ENCODE results near the gene ZNF277.

Gene ZNF277, protein sequence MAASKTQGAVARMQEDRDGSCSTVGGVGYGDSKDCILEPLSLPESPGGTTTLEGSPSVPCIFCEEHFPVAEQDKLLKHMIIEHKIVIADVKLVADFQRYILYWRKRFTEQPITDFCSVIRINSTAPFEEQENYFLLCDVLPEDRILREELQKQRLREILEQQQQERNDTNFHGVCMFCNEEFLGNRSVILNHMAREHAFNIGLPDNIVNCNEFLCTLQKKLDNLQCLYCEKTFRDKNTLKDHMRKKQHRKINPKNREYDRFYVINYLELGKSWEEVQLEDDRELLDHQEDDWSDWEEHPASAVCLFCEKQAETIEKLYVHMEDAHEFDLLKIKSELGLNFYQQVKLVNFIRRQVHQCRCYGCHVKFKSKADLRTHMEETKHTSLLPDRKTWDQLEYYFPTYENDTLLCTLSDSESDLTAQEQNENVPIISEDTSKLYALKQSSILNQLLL

DNA sequence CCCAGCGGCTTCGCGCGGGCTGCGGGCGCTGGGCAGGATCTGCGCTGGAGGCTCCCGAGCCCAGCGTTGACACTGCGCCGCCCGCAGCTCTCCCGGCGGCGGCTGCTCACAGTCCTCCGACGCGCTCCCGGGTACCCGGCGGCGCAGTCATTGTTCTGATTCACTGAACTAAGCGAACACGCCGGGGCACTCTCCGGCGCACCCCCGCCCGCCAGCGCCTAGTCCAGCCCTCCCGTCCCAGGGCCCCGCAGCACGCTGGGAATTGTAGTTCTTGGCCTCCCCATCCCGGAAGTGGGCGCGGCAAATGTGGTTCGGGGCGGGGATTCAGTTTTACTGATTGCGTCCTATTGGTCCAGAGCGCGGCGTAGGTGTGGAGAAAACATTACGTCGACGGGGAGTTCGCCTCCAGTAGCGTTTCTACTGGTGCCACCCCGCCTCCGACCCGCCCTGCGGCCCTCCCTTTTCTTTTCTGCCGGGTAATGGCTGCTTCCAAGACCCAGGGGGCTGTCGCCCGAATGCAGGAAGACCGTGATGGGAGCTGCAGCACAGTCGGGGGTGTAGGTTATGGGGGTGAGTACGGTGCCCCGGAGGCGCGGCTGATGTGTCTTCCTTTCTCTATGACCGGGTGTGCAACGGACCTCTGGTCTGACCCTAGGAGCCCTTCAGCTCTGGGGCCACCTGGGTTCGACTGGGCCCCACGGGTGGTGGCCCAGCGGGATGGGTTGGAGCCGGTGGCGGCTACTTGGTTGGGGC lies at the start of gene ZNF277, which contains the start of gene DOCK4:
ZNF277 (plus strand) TSS at position 458 of the 753 bp plus-strand sequence; CDS start at position 480, 22 bp downstream.
DOCK4 (minus strand) TSS at position 162 of the 753 bp plus-strand sequence. CDS start 261 bp downstream, outside the sequence.
- peak; percentile 96 for DNase-seq (ENCODE audit: low spot score)
- TF ChIP-seq, protein P1, sequence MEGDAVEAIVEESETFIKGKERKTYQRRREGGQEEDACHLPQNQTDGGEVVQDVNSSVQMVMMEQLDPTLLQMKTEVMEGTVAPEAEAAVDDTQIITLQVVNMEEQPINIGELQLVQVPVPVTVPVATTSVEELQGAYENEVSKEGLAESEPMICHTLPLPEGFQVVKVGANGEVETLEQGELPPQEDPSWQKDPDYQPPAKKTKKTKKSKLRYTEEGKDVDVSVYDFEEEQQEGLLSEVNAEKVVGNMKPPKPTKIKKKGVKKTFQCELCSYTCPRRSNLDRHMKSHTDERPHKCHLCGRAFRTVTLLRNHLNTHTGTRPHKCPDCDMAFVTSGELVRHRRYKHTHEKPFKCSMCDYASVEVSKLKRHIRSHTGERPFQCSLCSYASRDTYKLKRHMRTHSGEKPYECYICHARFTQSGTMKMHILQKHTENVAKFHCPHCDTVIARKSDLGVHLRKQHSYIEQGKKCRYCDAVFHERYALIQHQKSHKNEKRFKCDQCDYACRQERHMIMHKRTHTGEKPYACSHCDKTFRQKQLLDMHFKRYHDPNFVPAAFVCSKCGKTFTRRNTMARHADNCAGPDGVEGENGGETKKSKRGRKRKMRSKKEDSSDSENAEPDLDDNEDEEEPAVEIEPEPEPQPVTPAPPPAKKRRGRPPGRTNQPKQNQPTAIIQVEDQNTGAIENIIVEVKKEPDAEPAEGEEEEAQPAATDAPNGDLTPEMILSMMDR (IDR thresholded peaks at IDR 0.05; ENCODE audit: borderline replicate concordance, control extremely low read depth, extremely low read depth, insufficient read depth, missing control alignments), result no peak
- in situ Hi-C loops (cut with MboI; ENCODE audit: low sequenced_read_pairs, unreplicated experiment), result no loop called here

DNA sequence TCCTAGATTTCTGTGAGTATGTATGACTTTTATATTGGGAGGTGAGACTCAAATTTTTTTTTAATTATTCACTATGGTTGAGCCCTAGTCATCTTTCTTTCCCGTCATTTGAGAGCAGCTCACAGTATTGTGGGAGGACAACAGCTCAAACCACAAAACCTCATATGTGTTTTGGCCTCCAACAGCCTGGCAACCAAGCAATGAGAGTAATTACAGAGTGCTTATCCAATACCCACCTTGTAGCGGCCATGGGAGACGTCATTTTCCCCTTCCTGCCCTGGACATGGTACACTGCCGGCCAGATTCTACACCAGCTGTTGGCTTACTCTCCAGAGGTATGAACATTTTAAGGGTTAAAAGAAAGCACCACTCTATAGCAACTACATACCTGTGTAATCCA lies 49.4 kb upstream of the ZNF277 start:
- TF ChIP-seq, protein P1 (IDR thresholded peaks at IDR 0.05; ENCODE audit: borderline replicate concordance, control extremely low read depth, extremely low read depth, insufficient read depth, missing control alignments), result no peak
- no peak for DNase-seq (ENCODE audit: low spot score)
- in situ Hi-C loops (cut with MboI; ENCODE audit: low sequenced_read_pairs, unreplicated experiment), result no loop called here

DNA sequence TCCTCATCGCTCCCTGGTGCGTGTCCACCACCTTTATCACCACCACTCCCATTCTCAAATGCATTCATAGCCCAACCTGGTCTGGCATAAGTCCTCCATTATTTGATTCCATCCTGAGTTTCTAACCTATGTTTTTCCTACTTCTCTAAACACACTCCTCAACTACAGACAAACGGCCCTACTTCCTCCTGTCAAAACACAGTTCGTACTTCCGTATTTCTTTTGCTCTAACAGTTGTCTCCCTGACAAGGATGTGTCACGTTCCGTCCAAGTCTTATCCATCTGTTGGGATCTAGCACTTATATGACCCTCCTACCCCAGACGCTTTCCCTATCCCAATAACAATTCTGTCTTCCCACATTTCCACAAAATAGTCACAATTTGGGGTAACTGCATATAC lies 47.1 kb upstream of the ZNF277 start:
- DNase-seq (ENCODE audit: low spot score), result no peak
- TF ChIP-seq, protein P1 (IDR thresholded peaks at IDR 0.05; ENCODE audit: borderline replicate concordance, control extremely low read depth, extremely low read depth, insufficient read depth, missing control alignments), result no peak
- in situ Hi-C loops (cut with MboI; ENCODE audit: low sequenced_read_pairs, unreplicated experiment), result no loop called here

DNA sequence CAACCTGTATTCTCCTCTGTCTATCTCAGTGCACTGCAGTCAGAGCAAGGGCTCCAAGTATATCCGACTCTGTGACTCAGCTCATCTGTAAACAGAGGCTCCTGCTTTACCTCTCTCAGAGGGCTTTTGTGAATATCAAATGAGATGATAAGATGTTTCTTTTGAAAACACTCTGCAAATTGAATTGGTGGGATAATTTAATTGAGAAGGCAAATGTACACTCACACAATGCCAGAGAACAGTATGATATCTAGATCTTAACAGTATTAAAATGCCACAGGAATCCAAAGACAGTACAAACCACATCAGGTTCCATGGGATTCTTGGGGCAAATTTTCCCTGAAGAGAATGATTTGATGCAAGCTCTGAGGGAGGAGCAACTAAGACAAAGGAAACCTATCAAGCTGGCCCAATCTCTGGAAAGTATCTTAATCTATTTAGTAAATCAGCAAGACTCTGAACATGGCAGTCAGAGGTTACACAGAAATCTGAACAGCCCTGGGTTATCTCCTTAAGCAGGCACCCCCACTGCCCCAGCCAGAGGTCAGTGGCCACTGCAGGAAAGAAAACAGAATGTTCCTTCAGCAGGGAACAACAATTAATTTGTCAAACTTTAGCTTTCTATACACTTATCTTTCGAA lies 46.2 kb upstream of the ZNF277 start:
- no peak for DNase-seq (ENCODE audit: low spot score)
- in situ Hi-C loops (cut with MboI; ENCODE audit: low sequenced_read_pairs, unreplicated experiment), result no loop called here
- TF ChIP-seq, protein P1 (IDR thresholded peaks at IDR 0.05; ENCODE audit: borderline replicate concordance, control extremely low read depth, extremely low read depth, insufficient read depth, missing control alignments), result no peak

DNA sequence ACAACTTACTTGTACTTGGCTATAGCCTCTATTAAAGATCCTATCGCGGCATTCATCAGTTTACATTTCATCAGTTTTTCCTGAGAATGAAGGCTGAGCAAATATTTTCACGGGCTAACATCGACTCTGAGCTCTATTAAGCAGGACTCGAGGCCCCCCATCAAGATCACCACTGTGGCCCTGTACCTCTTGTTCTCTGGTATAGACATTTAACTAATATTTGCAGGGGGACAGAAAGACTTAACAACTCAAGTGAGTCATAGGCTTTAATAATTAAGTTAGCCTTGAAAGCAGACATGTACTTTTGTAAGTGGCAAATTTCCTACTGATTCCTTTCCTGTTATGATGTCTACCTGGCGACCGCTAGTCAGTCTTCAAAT lies 45.7 kb upstream of the ZNF277 start:
- DNase-seq (ENCODE audit: low spot score), result no peak
- in situ Hi-C loops (cut with MboI; ENCODE audit: low sequenced_read_pairs, unreplicated experiment), result no loop called here

More for the DNA sequence above, 45.7 kb upstream of the ZNF277 start:
- TF ChIP-seq, protein P1 (IDR thresholded peaks at IDR 0.05; ENCODE audit: borderline replicate concordance, control extremely low read depth, extremely low read depth, insufficient read depth, missing control alignments), result no peak
